Brain microvascular endothelial cell (primary cell): Measurements from ENCODE around the gene C12orf60.
A peak's percentile ranks its signal among the peaks of the same experiment; 100 is the strongest.

Experiments
- DNase-seq: peaks from one replicate; pipeline ENCODE4 v3.0.0-alpha.2; 2020
- H3K27ac ChIP-seq: fragments of 250-450 bp; sonication (Bioruptor Pico); 2 replicates; pipeline ENCODE4 v1.5.1; 2020; ENCODE audit warnings: mild to moderate bottlenecking, moderate library complexity
- H3K27me3 ChIP-seq: fragments of 250-450 bp; sonication (Bioruptor Pico); replicated peaks from 2 replicates; pipeline ENCODE4 v1.5.1; 2020; ENCODE audit warnings: mild to moderate bottlenecking
- H3K36me3 ChIP-seq: fragments of 250-450 bp; sonication (Bioruptor Pico); replicated peaks from 2 replicates; pipeline ENCODE4 v1.5.1; 2020; ENCODE audit warnings: mild to moderate bottlenecking
- H3K4me3 ChIP-seq: 2 replicates; pipeline ENCODE4 v1.5.1; 2011; ENCODE audit warnings: low read depth, mild to moderate bottlenecking, control low read depth, low read length, moderate library complexity
- CTCF ChIP-seq: IDR thresholded peaks from 2 replicates; pipeline ENCODE4 v1.5.1; 2011; ENCODE audit warnings: low read depth, mild to moderate bottlenecking, moderate library complexity, low read length, control low read depth, inconsistent platforms; ENCODE audit errors: missing control alignments
- in situ Hi-C: cut with HindIII; loops from 2 replicates; pipeline ENCODE4 v1.10.0; 2017; ENCODE audit warnings: low sequenced_read_pairs, low pct_ligation_motif_present

The C12orf60 gene

GRCh38 chr12:14854586-14855183, 51.2 kb downstream of the C12orf60 start:
- TF ChIP-seq CTCF = no peak
- no peaks in the 10 kb centered on the region for H3K36me3 ChIP-seq
- no peak for DNase-seq
- no peak overlapping the region for H3K4me3 ChIP-seq
- no peak overlapping the region for H3K27ac ChIP-seq
- no peaks in the 10 kb centered on the region for H3K27me3 ChIP-seq
- in situ Hi-C loops = no loop called here

GRCh38 chr12:14858513-14858912, 55.0 kb downstream of the C12orf60 start:
- no peak for DNase-seq
- Histone ChIP-seq H3K36me3 (no peaks in the 10 kb centered on the region), H3K4me3 (no peak overlapping the region), H3K27me3 (no peaks in the 10 kb centered on the region), H3K27ac (no peak overlapping the region)
- TF ChIP-seq CTCF = no peak
- in situ Hi-C loops = no loop called here

GRCh38 chr12:14860490-14860889, 57.0 kb downstream of the C12orf60 start:
- in situ Hi-C loops = no loop called here
- Histone ChIP-seq H3K27me3 (no peaks in the 10 kb centered on the region), H3K4me3 (no peak overlapping the region), H3K36me3 (no peaks in the 10 kb centered on the region), H3K27ac (no peak overlapping the region)
- TF ChIP-seq CTCF = no peak
- no peak for DNase-seq

GRCh38 chr12:14868916-14869506, 65.5 kb downstream of the C12orf60 start:
- no peak for TF ChIP-seq CTCF
- H3K4me3 ChIP-seq = no peak overlapping the region
- peak; percentile 25 for DNase-seq

GRCh38 chr12:14871247-14871646, 67.8 kb downstream of the C12orf60 start:
- Histone ChIP-seq H3K27me3 (no peaks in the 10 kb centered on the region), H3K27ac (no peak overlapping the region), H3K4me3 (no peak overlapping the region), H3K36me3 (no peaks in the 10 kb centered on the region)
- no peak for TF ChIP-seq CTCF
- no peak for DNase-seq
- in situ Hi-C loops = no loop called here

More at GRCh38 chr12:14868916-14869506, 65.5 kb downstream of the C12orf60 start:
- H3K27me3 ChIP-seq = no peaks in the 10 kb centered on the region
- in situ Hi-C loops = no loop called here
- no peak overlapping the region for H3K27ac ChIP-seq
- H3K36me3 ChIP-seq = no peaks in the 10 kb centered on the region

- in situ Hi-C loops = no loop called here
- no peak overlapping the region for H3K4me3 ChIP-seq
- H3K27ac ChIP-seq = no peak overlapping the region
- H3K27me3 ChIP-seq = no peaks in the 10 kb centered on the region
- no peaks in the 10 kb centered on the region for H3K36me3 ChIP-seq
- no peak for TF ChIP-seq CTCF
- no peak for DNase-seq
These were observed 68.4 kb downstream of the C12orf60 start for GRCh38 chr12:14871886-14872285.
